ENCODE results near the gene CT45A1. TPM values are rescaled to one million over a fixed set of nuclear protein-coding genes. Genes with fewer than 3 reads are reported as not detected.
"Not testable (repeated sequence)": the region's sequence is repeated elsewhere in the genome, so short reads cannot be mapped to it uniquely, and the experiment has no call there.

Gene CT45A1
- total RNA-seq, 1 donor from 2014 or later = not detected

DNA sequence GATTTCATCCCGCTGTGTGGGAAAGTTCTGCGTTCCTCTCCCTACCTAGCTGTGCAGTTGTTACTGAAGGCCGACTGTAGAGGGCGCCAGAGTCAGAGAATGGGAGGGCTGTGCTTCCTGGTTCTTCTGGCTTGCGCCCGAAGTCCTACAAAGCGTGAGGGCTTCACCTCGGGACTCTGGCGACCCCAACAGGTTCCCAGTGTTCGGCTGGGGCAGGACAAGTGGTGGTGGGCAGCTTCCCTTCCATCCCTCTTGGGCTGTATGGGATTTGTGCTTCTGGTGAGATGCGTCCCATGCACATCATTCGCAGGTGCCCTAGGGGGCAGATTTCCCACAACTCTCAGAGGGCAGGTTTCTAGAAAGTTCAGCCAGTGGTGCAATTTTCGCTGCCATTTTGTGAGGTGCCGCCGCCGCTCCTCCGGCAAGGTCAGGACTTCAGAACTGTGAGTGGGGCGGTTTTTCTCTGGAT is 27.3 kb downstream of the CT45A1 start:
- H3K4me1 ChIP-seq (ENCODE audit: control insufficient read depth in 3 of 3, insufficient read depth in 3 of 3, low read length in 3 of 3) = no peaks in the 10 kb centered on the region
- no peak overlapping the region for H3K27ac ChIP-seq (ENCODE audit: low read depth, low read length)
- no peaks in the 10 kb centered on the region for H3K36me3 ChIP-seq (ENCODE audit: control insufficient read depth in 3 of 3, insufficient read depth in 3 of 3, low read length in 3 of 3)
- no peaks in the 10 kb centered on the region for H3K27me3 ChIP-seq (ENCODE audit: control insufficient read depth in 3 of 3, insufficient read depth in 3 of 3, low read length in 3 of 3)
- H3K9ac ChIP-seq (ENCODE audit: low read depth in 1 of 3, low read length in 3 of 3) = no peak overlapping the region
- H3K4me3 ChIP-seq (ENCODE audit: low read length in 3 of 3) = no peak overlapping the region
- no peaks in the 10 kb centered on the region for H3K9me3 ChIP-seq (ENCODE audit: control insufficient read depth in 3 of 3, low read length in 3 of 3)

DNA sequence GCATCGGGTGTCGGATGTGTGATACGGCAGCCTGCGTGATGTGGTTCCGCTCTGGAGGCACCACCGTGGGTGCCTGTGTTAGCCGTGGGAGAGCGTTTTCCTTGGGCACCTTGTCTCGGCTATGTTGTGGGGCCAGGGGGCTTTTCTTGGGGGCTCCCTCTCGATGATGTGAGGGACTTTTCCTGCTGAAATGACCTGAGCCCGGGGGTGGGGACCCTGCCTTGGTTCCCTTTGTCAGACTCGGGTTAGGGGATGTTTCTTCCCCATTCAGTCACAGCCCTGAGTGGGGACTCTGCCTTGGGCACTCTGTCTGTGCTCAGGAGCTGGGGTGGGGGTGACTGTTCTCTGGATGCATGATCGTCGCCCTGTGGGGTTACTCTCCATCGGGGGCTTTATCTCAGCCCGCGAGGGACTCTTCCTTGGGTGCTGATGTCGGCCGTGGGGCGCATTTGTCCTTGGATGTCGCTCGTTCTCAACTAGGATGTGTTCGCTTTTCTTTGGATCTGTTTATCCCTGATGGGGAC is 27.8 kb downstream of the CT45A1 start:
- no peak overlapping the region for H3K9ac ChIP-seq (ENCODE audit: low read depth in 1 of 3, low read length in 3 of 3)
- no peak overlapping the region for H3K27ac ChIP-seq (ENCODE audit: low read depth, low read length)
- no peak overlapping the region for H3K4me3 ChIP-seq (ENCODE audit: low read length in 3 of 3)
- H3K9me3 ChIP-seq (ENCODE audit: control insufficient read depth in 3 of 3, low read length in 3 of 3) = no peaks in the 10 kb centered on the region
- no peaks in the 10 kb centered on the region for H3K4me1 ChIP-seq (ENCODE audit: control insufficient read depth in 3 of 3, insufficient read depth in 3 of 3, low read length in 3 of 3)
- H3K27me3 ChIP-seq (ENCODE audit: control insufficient read depth in 3 of 3, insufficient read depth in 3 of 3, low read length in 3 of 3) = no peaks in the 10 kb centered on the region
- H3K36me3 ChIP-seq (ENCODE audit: control insufficient read depth in 3 of 3, insufficient read depth in 3 of 3, low read length in 3 of 3) = no peaks in the 10 kb centered on the region

DNA sequence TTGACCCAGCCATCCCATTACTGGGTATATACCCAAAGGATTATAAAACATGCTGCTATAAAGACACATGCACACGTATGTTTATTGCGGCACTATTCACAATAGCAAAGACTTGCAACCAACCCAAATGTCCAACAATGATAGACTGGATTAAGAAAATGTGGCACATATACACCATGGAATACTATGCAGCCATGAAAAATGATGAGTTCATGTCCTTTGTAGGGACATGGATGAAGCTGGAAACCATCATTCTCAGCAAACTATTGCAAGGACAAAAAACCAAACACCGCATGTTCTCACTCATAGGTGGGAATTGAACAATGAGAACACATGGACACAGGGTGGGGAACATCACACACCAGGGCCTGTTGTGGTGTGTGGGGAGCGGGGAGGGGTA is 31.3 kb downstream of the CT45A1 start:
- not testable (repeated sequence) for H3K9me3 ChIP-seq (ENCODE audit: control insufficient read depth in 3 of 3, low read length in 3 of 3); H3K27me3 ChIP-seq (ENCODE audit: control insufficient read depth in 3 of 3, insufficient read depth in 3 of 3, low read length in 3 of 3); H3K4me1 ChIP-seq (ENCODE audit: control insufficient read depth in 3 of 3, insufficient read depth in 3 of 3, low read length in 3 of 3); H3K4me3 ChIP-seq (ENCODE audit: low read length in 3 of 3); H3K36me3 ChIP-seq (ENCODE audit: control insufficient read depth in 3 of 3, insufficient read depth in 3 of 3, low read length in 3 of 3); H3K9ac ChIP-seq (ENCODE audit: low read depth in 1 of 3, low read length in 3 of 3); H3K27ac ChIP-seq (ENCODE audit: low read depth, low read length)

DNA sequence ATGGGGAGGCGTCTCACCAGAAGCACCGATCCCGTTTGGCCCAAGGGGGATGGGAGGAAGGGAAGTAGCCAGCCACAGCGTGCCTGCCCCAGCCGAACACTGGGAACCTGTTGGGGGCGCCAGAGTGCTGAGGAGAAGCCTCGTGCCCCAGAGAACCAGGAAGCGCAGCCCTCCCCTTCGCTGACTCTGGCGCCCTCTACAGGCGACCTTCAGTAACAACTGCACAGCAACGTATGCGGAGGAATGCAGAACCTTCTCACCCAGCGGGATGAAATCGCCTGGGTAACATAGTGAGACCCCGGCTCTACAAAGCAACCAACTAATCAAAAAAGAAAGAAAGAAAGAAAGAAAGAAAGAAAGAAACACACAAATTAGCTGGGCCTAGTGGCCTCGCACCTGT is 54.7 kb downstream of the CT45A1 start, which contains the start of gene CT45A3:
Gene CT45A3, minus strand, starts transcription at position 101 of the 400 bp plus-strand sequence. CDS start 3,747 bp downstream, outside the sequence.
- not testable (repeated sequence) for H3K27me3 ChIP-seq (ENCODE audit: control insufficient read depth in 3 of 3, insufficient read depth in 3 of 3, low read length in 3 of 3); H3K36me3 ChIP-seq (ENCODE audit: control insufficient read depth in 3 of 3, insufficient read depth in 3 of 3, low read length in 3 of 3); H3K9ac ChIP-seq (ENCODE audit: low read depth in 1 of 3, low read length in 3 of 3); H3K27ac ChIP-seq (ENCODE audit: low read depth, low read length); H3K9me3 ChIP-seq (ENCODE audit: control insufficient read depth in 3 of 3, low read length in 3 of 3); H3K4me3 ChIP-seq (ENCODE audit: low read length in 3 of 3); H3K4me1 ChIP-seq (ENCODE audit: control insufficient read depth in 3 of 3, insufficient read depth in 3 of 3, low read length in 3 of 3)

Small RNAs within 50 kb of the gene (small RNA-seq; reads per million reads assigned to genes)
- gene AC240442.1 = not detected

Other genes with a start within 250 kb of the CT45A1 start
- gene INTS6L, start 193.0 kb upstream of the CT45A1 start, total RNA-seq = 11.5 TPM
- not detected for gene CT45A3, start 54.6 kb downstream of the CT45A1 start, total RNA-seq
- gene CT45A5, start 71.9 kb downstream of the CT45A1 start, total RNA-seq = not detected
- not detected for gene CT45A6, start 89.1 kb downstream of the CT45A1 start, total RNA-seq
- 0.52 TPM for gene CT45A2, start 106.4 kb downstream of the CT45A1 start, total RNA-seq
- gene CT45A7, start 123.6 kb downstream of the CT45A1 start, total RNA-seq = not detected
- gene CT45A8, start 140.9 kb downstream of the CT45A1 start, total RNA-seq = not detected
- not detected for gene CT45A9, start 158.2 kb downstream of the CT45A1 start, total RNA-seq
- gene CT45A10, start 179.8 kb downstream of the CT45A1 start, total RNA-seq = not detected
- not detected for gene SAGE1, start 180.1 kb downstream of the CT45A1 start, total RNA-seq